ENCODE measurements around the gene SEC61B.
A peak's percentile ranks its signal among the peaks of the same experiment; 100 is the strongest.

The SEC61B gene

DNA sequence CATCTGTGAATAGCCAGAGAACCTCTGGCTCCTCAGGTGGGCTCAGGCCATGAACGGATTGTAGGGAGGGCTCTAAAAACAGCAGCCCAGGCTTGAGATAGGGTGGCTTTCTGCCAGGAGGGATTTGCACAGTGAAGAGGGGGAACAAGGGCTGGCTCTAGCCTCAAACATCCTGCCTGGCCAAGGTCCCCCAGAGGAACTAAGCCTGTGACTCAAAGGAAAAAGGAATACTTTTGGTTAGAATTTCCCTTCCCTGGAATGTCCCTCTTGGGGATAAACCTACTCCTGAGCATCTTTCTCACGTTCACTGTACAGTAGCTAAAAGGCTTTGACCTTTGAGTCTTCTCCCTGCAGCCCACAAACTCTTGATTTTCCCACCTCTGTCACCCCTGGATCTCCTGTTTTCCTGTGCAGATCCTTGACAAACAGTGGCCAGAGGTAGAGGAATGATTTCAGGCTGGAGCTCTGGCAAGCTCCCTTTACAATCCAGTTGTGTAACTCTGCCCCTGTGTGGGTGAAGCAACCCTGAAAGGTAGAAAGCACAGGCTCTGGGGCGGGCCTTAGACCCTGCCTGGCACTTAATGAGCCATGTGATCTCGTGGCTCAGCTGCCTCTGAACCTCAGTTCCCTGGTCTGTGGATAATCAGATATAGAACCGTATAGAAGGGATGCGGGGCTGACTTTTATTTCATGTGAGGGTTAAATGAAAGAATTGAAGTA is 17.4 kb downstream of the SEC61B start:
- Histone ChIP-seq H3K4me2 (ENCODE audit: low read length) (no peak overlapping the region), H3K27me3 (ENCODE audit: control insufficient read depth, insufficient read depth, low read length) (no peaks in the 10 kb centered on the region), H3K36me3 (ENCODE audit: insufficient read depth, low read length) (no peaks in the 10 kb centered on the region), H3K4me1 (ENCODE audit: control insufficient read depth, insufficient read depth, low read length) (peaks cover 10% of the 10 kb centered on the region), H3K4me3 (ENCODE audit: low read length) (no peak overlapping the region), H3K9ac (ENCODE audit: low read depth, low read length) (no peak overlapping the region), H3K9me3 (replicated peaks; ENCODE audit: low read length) (no peaks in the 10 kb centered on the region)

DNA sequence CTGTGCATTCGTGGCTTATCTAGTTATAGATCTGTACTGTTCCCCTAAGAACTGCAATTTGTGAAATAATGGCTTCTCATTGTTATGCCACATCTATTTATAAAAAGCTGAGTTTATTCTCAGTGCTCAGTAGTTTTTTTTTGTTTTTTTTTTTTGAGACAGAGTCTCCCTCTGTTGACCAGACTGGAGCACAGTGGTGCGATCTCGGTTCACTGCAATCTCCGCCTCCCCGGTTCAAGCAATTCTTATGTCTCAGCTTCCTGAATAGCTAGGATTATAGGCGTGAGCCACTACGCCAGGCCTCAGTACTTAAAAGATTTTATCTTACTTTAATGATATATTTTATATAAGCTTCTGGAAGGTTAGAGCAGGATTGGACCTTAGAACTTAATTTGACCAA is 19.0 kb downstream of the SEC61B start:
- Histone ChIP-seq H3K4me2 (ENCODE audit: low read length) (no peak overlapping the region), H3K4me3 (ENCODE audit: low read length) (no peak overlapping the region), H3K27me3 (ENCODE audit: control insufficient read depth, insufficient read depth, low read length) (no peaks in the 10 kb centered on the region), H3K9ac (ENCODE audit: low read depth, low read length) (no peak overlapping the region), H3K36me3 (ENCODE audit: insufficient read depth, low read length) (no peaks in the 10 kb centered on the region), H3K9me3 (replicated peaks; ENCODE audit: low read length) (no peaks in the 10 kb centered on the region), H3K4me1 (ENCODE audit: control insufficient read depth, insufficient read depth, low read length) (peaks cover 10% of the 10 kb centered on the region)

DNA sequence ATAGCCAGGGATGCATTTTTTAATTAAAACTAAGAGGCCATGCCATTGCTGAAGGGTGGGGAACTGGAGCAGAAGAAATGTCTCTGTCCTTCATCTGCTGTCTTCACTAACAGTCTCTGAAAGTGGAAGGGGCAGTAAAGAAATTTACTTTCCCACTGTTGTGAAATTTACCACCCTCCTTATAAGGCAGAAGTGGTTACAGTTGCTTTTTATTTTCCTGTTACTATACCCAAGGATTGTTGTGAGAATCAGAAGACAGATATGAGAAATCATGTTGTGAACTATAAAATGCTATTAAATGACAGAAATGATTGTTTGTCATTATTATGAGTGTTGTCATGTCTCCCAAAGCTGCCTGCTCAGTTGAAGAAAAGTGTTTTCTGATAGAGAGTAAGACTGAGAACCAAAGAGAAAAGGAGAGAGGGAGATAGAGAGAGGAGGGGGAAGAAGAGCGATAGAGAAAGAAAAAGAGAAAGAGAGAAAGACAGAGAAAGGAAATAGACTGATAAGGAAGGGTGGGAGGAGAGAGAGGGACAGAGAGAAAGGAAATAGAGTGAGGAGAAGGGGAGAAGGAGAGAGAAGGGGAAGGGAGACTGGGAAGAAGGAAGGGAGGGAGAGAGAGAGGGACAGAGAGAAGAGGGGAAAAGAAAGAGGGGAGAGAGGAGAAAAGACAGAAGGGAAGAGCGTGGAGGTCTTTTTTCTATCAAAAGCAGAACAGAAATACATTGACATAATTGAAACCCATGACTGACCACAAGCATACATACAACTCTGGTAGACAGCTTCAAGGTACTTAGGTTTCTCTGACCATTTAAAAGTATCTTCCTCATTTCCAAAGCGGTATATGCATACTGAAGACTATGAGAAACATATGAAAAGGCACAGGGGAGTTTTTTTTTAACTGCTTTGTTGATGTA is 22.5 kb downstream of the SEC61B start:
- no peaks in the 10 kb centered on the region for H3K36me3 ChIP-seq (ENCODE audit: insufficient read depth, low read length)
- no peak overlapping the region for H3K4me2 ChIP-seq (ENCODE audit: low read length)
- no peak overlapping the region for H3K4me3 ChIP-seq (ENCODE audit: low read length)
- no peaks in the 10 kb centered on the region for H3K9me3 ChIP-seq (replicated peaks; ENCODE audit: low read length)
- H3K4me1 ChIP-seq (ENCODE audit: control insufficient read depth, insufficient read depth, low read length), result peaks cover 4% of the 10 kb centered on the region
- no peak overlapping the region for H3K9ac ChIP-seq (ENCODE audit: low read depth, low read length)
- no peaks in the 10 kb centered on the region for H3K27me3 ChIP-seq (ENCODE audit: control insufficient read depth, insufficient read depth, low read length)

DNA sequence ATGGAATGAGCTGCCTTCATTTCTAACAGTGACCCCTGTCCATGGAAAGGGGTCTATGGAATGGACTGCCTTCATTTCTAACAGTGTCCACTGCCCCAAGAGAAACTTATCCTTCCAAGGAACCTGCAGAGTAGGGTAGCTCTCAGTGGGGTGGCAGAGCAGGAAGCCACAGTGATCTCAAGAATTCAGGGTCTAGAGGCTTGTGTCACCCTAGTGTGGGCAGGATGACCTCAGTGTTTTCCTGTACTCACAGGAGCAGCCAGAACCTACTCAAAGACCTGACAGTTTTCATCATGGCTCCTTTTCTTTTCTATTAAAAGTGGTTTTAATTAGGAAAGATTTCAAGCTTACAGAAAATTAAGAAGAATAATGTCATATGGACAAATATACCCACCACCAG is 27.5 kb downstream of the SEC61B start:
- no peaks in the 10 kb centered on the region for H3K9me3 ChIP-seq (replicated peaks; ENCODE audit: low read length)
- H3K27me3 ChIP-seq (ENCODE audit: control insufficient read depth, insufficient read depth, low read length), result no peaks in the 10 kb centered on the region
- no peak overlapping the region for H3K4me3 ChIP-seq (ENCODE audit: low read length)
- no peak overlapping the region for H3K4me2 ChIP-seq (ENCODE audit: low read length)
- no peaks in the 10 kb centered on the region for H3K36me3 ChIP-seq (ENCODE audit: insufficient read depth, low read length)
- no peak overlapping the region for H3K9ac ChIP-seq (ENCODE audit: low read depth, low read length)
- H3K4me1 ChIP-seq (ENCODE audit: control insufficient read depth, insufficient read depth, low read length), result no peaks in the 10 kb centered on the region

DNA sequence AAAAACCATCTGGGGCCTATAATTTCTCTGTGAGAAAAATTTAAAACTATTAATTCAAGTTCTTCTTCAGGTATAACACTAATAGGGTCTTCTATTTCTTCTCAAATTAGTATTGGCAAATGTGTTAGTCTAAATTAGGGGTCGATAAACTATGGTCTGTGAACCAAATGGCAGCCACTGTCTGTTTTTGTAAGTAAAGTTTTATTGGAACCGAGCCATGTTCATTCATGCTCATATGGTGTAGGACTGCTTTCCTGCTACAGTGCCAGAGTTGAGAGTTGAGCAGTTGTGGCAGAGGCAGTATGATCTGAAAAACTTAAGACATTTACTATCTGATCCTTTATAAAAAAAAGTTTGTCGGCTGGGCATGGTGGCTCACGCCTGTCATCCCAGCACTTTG is 29.1 kb downstream of the SEC61B start:
- Histone ChIP-seq H3K9ac (ENCODE audit: low read depth, low read length) (no peak overlapping the region), H3K36me3 (ENCODE audit: insufficient read depth, low read length) (no peaks in the 10 kb centered on the region), H3K27me3 (ENCODE audit: control insufficient read depth, insufficient read depth, low read length) (no peaks in the 10 kb centered on the region), H3K4me3 (ENCODE audit: low read length) (no peak overlapping the region), H3K4me2 (ENCODE audit: low read length) (no peak overlapping the region), H3K4me1 (ENCODE audit: control insufficient read depth, insufficient read depth, low read length) (no peaks in the 10 kb centered on the region), H3K9me3 (replicated peaks; ENCODE audit: low read length) (no peaks in the 10 kb centered on the region)

DNA sequence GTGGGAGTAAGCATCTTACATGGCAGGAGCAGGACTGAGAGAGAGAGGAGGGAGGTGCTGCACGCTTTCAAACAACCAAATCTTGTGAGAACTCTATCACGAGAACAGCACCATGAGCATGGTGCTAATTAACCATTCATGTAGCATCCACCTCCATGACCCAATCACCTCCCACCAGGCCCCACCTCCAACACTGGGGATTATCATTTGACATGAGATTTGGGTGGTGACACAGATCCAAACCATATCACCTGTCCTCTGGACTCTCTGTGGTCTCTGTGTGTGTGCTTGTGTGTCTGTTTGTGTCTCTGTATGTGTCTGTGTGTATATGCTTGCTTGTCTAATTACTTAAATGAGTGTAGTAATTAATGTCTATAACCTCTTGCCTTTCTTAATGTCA is 31.1 kb downstream of the SEC61B start:
- Histone ChIP-seq H3K36me3 (ENCODE audit: insufficient read depth, low read length) (no peaks in the 10 kb centered on the region), H3K9ac (ENCODE audit: low read depth, low read length) (no peak overlapping the region), H3K9me3 (replicated peaks; ENCODE audit: low read length) (no peaks in the 10 kb centered on the region), H3K27me3 (ENCODE audit: control insufficient read depth, insufficient read depth, low read length) (no peaks in the 10 kb centered on the region), H3K4me1 (ENCODE audit: control insufficient read depth, insufficient read depth, low read length) (no peaks in the 10 kb centered on the region), H3K4me3 (ENCODE audit: low read length) (no peak overlapping the region), H3K4me2 (ENCODE audit: low read length) (no peak overlapping the region)

DNA sequence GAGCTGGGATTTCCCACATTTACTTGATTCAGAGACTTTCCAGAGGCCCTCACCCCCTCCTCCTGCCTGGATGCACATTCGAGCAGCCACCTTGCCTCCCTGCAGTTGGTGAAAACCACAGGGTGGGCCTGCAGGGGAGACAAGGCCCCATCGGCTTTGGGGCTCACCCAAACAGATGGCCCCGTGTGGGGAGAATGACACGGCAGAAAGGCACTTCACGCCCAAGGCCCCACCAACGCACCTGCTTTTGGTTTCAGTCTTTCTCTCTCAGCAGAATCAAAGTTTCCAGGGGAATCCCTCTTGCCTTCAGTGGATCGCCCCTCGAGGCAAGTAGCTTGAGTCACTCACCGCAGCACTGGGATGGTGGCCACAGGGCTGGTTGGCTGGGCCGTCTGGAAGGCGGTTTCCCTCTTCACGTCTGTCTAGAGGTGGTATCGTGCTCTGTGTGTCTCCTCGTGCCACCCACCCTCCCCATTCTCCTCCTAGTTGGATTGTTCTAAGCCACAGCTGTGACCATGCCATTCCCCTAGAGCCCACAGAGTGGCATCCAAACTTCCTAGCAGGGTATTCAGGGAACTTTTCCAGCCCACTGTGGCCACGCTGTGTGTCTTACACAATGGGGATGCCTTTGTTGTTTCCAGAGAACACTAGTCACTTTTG is 31.8 kb downstream of the SEC61B start:
- Histone ChIP-seq H3K36me3 (ENCODE audit: insufficient read depth, low read length) (no peaks in the 10 kb centered on the region), H3K27me3 (ENCODE audit: control insufficient read depth, insufficient read depth, low read length) (no peaks in the 10 kb centered on the region), H3K4me2 (ENCODE audit: low read length) (no peak overlapping the region), H3K9ac (ENCODE audit: low read depth, low read length) (no peak overlapping the region), H3K4me3 (ENCODE audit: low read length) (no peak overlapping the region), H3K4me1 (ENCODE audit: control insufficient read depth, insufficient read depth, low read length) (no peaks in the 10 kb centered on the region), H3K9me3 (replicated peaks; ENCODE audit: low read length) (no peaks in the 10 kb centered on the region)

DNA sequence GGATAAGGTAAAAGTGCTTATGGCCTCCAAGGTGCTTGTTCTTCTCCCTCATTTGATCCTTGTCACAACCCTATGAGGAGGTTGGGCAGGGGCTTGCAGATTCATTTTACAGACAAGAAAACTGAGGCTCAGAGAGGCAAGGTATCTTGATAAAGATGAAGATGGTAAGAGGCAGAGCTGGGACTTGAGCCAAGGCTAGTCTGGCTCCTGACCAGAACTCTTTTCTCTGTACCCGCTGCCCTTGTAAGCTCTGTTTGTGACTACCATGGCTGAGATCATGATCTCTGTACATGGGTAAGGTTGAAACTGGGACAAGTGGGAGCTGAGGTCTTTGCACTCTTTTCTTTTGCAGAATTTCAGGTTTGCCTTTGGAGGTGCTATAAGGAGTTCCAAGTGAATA is 33.6 kb downstream of the SEC61B start:
- Histone ChIP-seq H3K4me2 (ENCODE audit: low read length) (no peak overlapping the region), H3K27me3 (ENCODE audit: control insufficient read depth, insufficient read depth, low read length) (no peaks in the 10 kb centered on the region), H3K4me1 (ENCODE audit: control insufficient read depth, insufficient read depth, low read length) (peaks cover 10% of the 10 kb centered on the region), H3K9me3 (replicated peaks; ENCODE audit: low read length) (no peaks in the 10 kb centered on the region), H3K4me3 (ENCODE audit: low read length) (no peak overlapping the region), H3K9ac (ENCODE audit: low read depth, low read length) (no peak overlapping the region), H3K36me3 (ENCODE audit: insufficient read depth, low read length) (no peaks in the 10 kb centered on the region)

DNA sequence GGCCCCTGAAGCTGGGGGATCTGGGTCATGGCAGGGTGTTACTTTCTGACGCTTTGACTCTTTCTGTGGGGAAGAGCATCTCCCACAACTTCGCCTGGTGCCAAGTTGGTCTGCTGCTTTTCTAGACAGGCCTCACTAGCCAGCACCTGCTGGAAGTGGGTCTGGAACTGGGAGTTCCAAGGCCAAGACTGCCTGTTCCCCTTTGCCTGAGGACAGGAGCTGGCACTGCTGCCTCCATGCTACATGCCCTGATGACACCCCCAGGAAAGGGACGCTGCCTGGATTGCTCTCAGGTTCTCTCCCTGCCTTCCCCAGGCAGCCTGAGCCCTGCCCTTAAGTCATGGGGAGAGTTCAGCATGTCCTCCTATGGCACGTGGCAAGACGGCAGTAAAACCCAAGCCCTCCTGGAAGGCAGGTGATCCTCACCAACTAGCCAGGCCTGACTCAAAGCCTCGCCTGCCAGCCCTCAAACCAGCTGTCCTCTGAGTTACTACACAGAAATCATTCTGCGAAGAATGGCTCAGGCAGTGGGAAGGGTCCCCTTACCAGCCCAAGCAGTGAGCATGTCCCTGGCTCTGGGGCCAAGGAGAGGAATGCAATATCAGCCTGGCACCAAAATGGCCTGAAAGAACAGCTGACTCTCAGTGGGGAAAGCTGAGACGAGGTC is 35.8 kb downstream of the SEC61B start:
- Histone ChIP-seq H3K4me1 (ENCODE audit: control insufficient read depth, insufficient read depth, low read length) (peaks cover 10% of the 10 kb centered on the region), H3K36me3 (ENCODE audit: insufficient read depth, low read length) (no peaks in the 10 kb centered on the region), H3K4me2 (ENCODE audit: low read length) (no peak overlapping the region), H3K27me3 (ENCODE audit: control insufficient read depth, insufficient read depth, low read length) (peaks cover under 1% of the 10 kb centered on the region), H3K9me3 (replicated peaks; ENCODE audit: low read length) (no peaks in the 10 kb centered on the region), H3K4me3 (ENCODE audit: low read length) (no peak overlapping the region), H3K9ac (ENCODE audit: low read depth, low read length) (no peak overlapping the region)

DNA sequence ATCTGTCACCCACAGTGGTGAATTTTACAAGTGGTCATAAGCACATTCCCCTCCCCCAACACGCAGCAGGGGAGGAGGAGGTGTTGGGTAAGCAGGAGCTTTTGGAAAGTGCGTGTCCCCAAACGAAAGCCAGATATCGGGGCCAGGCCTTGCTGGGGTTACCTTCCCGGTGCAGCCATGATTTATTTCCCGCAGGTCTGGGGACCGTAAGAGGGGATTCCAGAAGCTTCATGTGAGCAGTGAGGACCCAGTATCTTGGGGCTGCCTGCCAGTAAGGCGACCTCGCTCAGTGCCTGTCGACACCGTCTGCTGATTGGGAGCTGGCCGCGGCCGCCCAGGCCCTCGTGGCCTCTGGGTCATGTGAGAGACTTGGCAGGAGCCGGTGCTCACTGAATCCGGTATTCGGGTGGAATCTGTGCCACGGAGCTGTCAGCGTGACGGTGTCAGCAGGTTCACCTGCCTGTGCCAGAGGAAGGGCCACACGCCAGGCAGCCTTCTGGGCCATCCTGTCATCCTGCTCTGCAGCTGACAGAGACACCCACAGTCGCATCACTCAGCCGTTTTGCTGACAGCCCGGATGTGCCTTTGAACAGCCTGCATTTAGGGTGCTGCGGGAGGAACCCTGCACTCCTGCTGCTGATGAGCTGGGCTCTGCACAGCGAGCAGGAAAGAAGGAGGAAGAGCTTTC is 37.3 kb downstream of the SEC61B start:
- peak overlapping the region; percentile 79 for H3K4me2 ChIP-seq (ENCODE audit: low read length)
- no peaks in the 10 kb centered on the region for H3K36me3 ChIP-seq (ENCODE audit: insufficient read depth, low read length)
- H3K9ac ChIP-seq (ENCODE audit: low read depth, low read length), result peak overlapping the region; percentile 44
- H3K4me1 ChIP-seq (ENCODE audit: control insufficient read depth, insufficient read depth, low read length), result peaks cover 10% of the 10 kb centered on the region
- no peaks in the 10 kb centered on the region for H3K9me3 ChIP-seq (replicated peaks; ENCODE audit: low read length)
- peak overlapping the region; percentile 60 for H3K4me3 ChIP-seq (ENCODE audit: low read length)
- H3K27me3 ChIP-seq (ENCODE audit: control insufficient read depth, insufficient read depth, low read length), result peaks cover 5% of the 10 kb centered on the region

DNA sequence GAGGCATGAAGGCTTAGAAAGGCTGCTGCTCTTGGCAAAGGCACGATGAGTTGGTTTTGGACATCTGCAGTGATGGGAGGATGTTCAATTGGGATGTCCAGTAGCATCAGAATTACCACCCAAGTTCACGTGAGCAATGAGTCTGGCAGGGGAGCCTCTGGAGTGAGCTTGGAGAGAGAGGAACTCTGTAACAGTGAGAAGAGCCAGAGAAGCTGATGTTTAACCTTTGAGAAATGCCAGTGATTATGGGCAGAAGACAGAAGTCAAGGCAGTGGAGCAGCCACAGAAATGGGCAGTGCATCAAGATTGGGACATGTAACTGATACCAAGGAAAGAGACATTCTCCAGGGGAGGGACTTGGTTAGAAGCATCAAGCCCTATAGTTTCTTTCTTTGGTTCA is 39.8 kb downstream of the SEC61B start:
- H3K4me2 ChIP-seq (ENCODE audit: low read length), result no peak overlapping the region
- H3K36me3 ChIP-seq (ENCODE audit: insufficient read depth, low read length), result no peaks in the 10 kb centered on the region
- H3K27me3 ChIP-seq (ENCODE audit: control insufficient read depth, insufficient read depth, low read length), result peaks cover 5% of the 10 kb centered on the region
- peaks cover 13% of the 10 kb centered on the region for H3K4me1 ChIP-seq (ENCODE audit: control insufficient read depth, insufficient read depth, low read length)
- no peak overlapping the region for H3K9ac ChIP-seq (ENCODE audit: low read depth, low read length)
- H3K9me3 ChIP-seq (replicated peaks; ENCODE audit: low read length), result no peaks in the 10 kb centered on the region
- no peak overlapping the region for H3K4me3 ChIP-seq (ENCODE audit: low read length)
